ENCODE measurements around the gene SAMD3. TPM values are rescaled to one million over a fixed set of nuclear protein-coding genes. Genes with fewer than 3 reads are reported as not detected.

SAMD3 gene
- total RNA-seq, 1 experiment from 2014 or later: not detected

DNA sequence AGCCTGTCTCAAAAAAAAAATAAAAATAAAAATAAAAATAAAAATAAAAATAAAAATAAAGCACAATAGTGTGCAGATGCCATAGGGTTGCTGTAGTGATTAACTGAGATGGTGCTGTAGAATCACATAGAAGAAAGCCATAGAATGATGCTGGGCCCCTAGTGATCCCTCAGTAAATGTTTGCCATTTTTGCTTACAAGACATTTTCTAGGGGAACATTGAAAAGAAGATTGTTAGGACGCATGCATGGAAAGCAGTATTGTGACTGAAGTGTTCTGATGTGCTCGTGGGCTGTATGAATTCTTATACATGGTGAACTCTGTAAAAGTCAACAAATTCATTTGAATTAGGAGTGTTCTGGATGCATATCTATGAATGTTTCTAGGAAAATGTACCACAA, 22.0 kb upstream of the SAMD3 start:
- CTCF ChIA-PET: no interaction called here
- Histone ChIP-seq H3K4me1 (ENCODE audit: control insufficient read depth, insufficient read depth, low read length) (no peaks in the 10 kb centered on the region), H3K9me3 (ENCODE audit: control insufficient read depth, insufficient read depth, low read depth, low read length) (no peaks in the 10 kb centered on the region), H3K27ac (ENCODE audit: low read length) (no peak overlapping the region), H3K27me3 (ENCODE audit: control insufficient read depth, insufficient read depth, low read length) (no peaks in the 10 kb centered on the region), H3K36me3 (ENCODE audit: control insufficient read depth, insufficient read depth, low read length) (no peaks in the 10 kb centered on the region), H3K4me3 (ENCODE audit: low read depth in 2 of 2, low read length in 2 of 2) (no peak overlapping the region)
- in situ Hi-C loops (cut with HindIII; ENCODE audit: low pct_unique_long_range_greater_than_20kb, low sequenced_read_pairs): no loop called here
- BruUV-seq (replicated peaks): no TSS peak
- ATAC-seq: no peak
- intact Hi-C loops (cut with micrococcal nuclease; ENCODE audit: unreplicated experiment): no loop called here
- no peak for DNase-seq (ENCODE audit: low read depth, low spot score)
- no peak for TF ChIP-seq CTCF (IDR thresholded peaks at IDR 0.05)
- TF ChIP-seq POLR2AphosphoS5 (IDR thresholded peaks at IDR 0.05; ENCODE audit: low read depth, low read length): no peak
- TF ChIP-seq TCF7L2 (IDR thresholded peaks at IDR 0.05; ENCODE audit: low read depth, low read length): no peak
- no peak for TF ChIP-seq REST (IDR thresholded peaks at IDR 0.05; ENCODE audit: insufficient read depth in 1 of 2, low read depth in 2 of 2, low read length in 1 of 2)
- no peak for TF ChIP-seq SIN3A (IDR thresholded peaks at IDR 0.05; ENCODE audit: borderline replicate concordance, insufficient read depth, low read depth, low read length)
- POLR2A ChIA-PET: no interaction called here

DNA sequence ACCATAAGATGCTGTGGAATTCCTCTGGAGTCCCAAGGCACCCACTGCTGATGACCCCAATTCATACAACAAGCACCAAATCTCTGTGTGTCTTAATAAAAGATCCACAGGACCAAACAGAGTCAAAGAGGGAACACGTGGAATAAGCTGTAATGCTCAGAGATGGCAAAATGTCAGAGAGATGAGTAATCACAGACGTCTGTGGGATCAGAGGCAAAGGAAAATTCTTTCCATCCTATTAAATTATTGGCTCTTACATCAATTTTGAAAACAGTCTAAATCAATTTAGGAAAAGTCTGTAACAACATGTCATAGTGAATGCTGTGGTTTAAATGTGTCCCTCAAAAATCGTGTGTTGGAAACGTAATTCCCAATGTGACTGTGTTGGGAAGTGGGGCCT, 17.5 kb upstream of the SAMD3 start:
- POLR2A ChIA-PET: no interaction called here
- H3K4me1 ChIP-seq (ENCODE audit: control insufficient read depth, insufficient read depth, low read length): no peaks in the 10 kb centered on the region
- CTCF ChIA-PET: no interaction called here
- no peak overlapping the region for H3K27ac ChIP-seq (ENCODE audit: low read length)
- no peak for DNase-seq (ENCODE audit: low read depth, low spot score)
- TF ChIP-seq SIN3A (IDR thresholded peaks at IDR 0.05; ENCODE audit: borderline replicate concordance, insufficient read depth, low read depth, low read length) (no peak), POLR2AphosphoS5 (IDR thresholded peaks at IDR 0.05; ENCODE audit: low read depth, low read length) (no peak), CTCF (IDR thresholded peaks at IDR 0.05) (no peak), TCF7L2 (IDR thresholded peaks at IDR 0.05; ENCODE audit: low read depth, low read length) (no peak), REST (IDR thresholded peaks at IDR 0.05; ENCODE audit: insufficient read depth in 1 of 2, low read depth in 2 of 2, low read length in 1 of 2) (no peak)
- H3K27me3 ChIP-seq (ENCODE audit: control insufficient read depth, insufficient read depth, low read length): no peaks in the 10 kb centered on the region
- H3K9me3 ChIP-seq (ENCODE audit: control insufficient read depth, insufficient read depth, low read depth, low read length): no peaks in the 10 kb centered on the region
- no peak for ATAC-seq
- in situ Hi-C loops (cut with HindIII; ENCODE audit: low pct_unique_long_range_greater_than_20kb, low sequenced_read_pairs): no loop called here
- no peaks in the 10 kb centered on the region for H3K36me3 ChIP-seq (ENCODE audit: control insufficient read depth, insufficient read depth, low read length)
- BruUV-seq (replicated peaks): no TSS peak
- intact Hi-C loops (cut with micrococcal nuclease; ENCODE audit: unreplicated experiment): no loop called here
- H3K4me3 ChIP-seq (ENCODE audit: low read depth in 2 of 2, low read length in 2 of 2): no peak overlapping the region

Measured in Panc1 (cell line).